Measurements from ENCODE around the gene TASP1.
"Not testable (repeated sequence)": the region's sequence is repeated elsewhere in the genome, so short reads cannot be mapped to it uniquely, and the experiment has no call there.

DNA sequence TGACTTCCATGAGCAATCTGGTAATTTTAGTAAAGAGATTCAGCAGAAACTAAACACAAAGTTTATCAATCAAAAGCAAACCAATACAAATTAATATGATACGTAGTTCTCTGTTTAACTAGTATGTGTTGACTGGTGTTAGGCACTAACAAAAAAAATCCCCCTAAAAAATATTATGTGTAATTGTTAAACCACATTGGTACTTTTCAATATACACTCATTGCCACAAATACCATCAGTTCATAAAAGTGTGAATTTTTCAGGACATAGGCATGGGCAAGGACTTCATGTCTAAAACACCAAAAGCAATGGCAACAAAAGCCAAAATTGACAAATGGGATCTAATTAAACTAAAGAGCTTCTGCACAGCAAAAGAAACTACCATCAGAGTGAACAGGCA lies 155.3 kb downstream of the TASP1 start:
- not testable (repeated sequence) for TF ChIP-seq CTCF (IDR thresholded peaks at IDR 0.05; ENCODE audit: poor library complexity, severe bottlenecking); REST (IDR thresholded peaks at IDR 0.05; ENCODE audit: borderline replicate concordance); EZH2 (IDR thresholded peaks at IDR 0.05; ENCODE audit: borderline replicate concordance, insufficient read depth, low read length, poor library complexity, severe bottlenecking); TAF1 (IDR thresholded peaks at IDR 0.05; ENCODE audit: low read depth); POLR2AphosphoS5 (IDR thresholded peaks at IDR 0.05); MXI1 (conservative IDR thresholded peaks at IDR 0.05; ENCODE audit: poor library complexity, severe bottlenecking); RAD21 (conservative IDR thresholded peaks at IDR 0.05); EP300 (conservative IDR thresholded peaks at IDR 0.05; ENCODE audit: poor library complexity, severe bottlenecking)

Measured in neural cell (in vitro differentiated cells).